PC-3 (cell line): Measurements from ENCODE around the gene STRN.

Experiments used
- EZH2 ChIP-seq: fragments of 300-600 bp; sonication (generic); IDR thresholded peaks from one replicate; pipeline ENCODE4 v1.6.1; 2017; ENCODE audit warnings: antibody characterized with exemption, mild to moderate bottlenecking, low read length; ENCODE audit not compliant: unreplicated experiment
- TF ChIP-seq, protein P1 (sequence below): fragments of 300-600 bp; sonication (generic); conservative IDR thresholded peaks from 2 replicates; pipeline ENCODE4 v1.5.1; 2017; ENCODE audit warnings: antibody characterized with exemption, low read depth, mild to moderate bottlenecking, low read length

DNA sequence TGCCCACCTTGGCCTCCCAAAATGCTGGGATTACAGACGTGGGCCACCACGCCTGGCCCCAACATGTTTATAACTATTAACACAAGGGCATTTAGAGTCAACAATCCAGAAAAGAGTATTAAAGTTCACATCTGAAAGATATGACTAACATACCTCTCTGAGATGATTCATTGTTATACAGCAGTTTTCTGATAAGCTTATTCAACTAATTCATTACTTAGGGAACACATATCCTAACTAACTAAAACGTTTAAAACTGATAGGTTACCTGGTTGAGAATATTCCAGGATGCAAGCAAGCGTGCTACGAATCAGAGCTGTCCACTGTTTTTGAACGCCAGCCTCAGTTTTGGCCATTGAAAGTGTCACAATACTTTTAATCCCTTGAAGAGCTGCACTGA is 34.0 kb upstream of the STRN start:
- TF ChIP-seq, protein P1, sequence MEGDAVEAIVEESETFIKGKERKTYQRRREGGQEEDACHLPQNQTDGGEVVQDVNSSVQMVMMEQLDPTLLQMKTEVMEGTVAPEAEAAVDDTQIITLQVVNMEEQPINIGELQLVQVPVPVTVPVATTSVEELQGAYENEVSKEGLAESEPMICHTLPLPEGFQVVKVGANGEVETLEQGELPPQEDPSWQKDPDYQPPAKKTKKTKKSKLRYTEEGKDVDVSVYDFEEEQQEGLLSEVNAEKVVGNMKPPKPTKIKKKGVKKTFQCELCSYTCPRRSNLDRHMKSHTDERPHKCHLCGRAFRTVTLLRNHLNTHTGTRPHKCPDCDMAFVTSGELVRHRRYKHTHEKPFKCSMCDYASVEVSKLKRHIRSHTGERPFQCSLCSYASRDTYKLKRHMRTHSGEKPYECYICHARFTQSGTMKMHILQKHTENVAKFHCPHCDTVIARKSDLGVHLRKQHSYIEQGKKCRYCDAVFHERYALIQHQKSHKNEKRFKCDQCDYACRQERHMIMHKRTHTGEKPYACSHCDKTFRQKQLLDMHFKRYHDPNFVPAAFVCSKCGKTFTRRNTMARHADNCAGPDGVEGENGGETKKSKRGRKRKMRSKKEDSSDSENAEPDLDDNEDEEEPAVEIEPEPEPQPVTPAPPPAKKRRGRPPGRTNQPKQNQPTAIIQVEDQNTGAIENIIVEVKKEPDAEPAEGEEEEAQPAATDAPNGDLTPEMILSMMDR: no peak
- TF ChIP-seq EZH2: no peak
